ENCODE results near the gene AKAP1.

DNA sequence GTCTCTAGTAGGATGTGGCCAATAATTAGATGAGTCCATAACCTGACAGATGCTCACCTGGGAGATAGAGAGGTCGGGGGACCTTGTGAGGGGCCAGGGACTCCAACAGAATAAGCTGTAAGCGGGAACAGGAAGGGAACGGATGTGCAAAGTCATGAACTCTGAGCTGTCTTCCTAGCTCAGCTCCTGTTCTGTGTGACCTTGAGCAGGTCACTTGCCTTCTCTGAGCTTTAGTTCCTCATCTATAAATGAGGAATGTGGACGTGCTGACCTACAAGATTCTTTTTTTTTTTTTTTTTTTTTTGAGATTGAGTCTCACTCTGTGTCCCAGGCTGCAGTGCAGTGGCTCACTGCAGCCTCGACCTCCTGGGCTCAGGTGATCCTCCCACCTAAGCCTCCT, 58.9 kb downstream of the AKAP1 start:
- TF ChIP-seq EZH2 (IDR thresholded peaks at IDR 0.05; ENCODE audit: low read length): no peak
- TF ChIP-seq, protein P1, sequence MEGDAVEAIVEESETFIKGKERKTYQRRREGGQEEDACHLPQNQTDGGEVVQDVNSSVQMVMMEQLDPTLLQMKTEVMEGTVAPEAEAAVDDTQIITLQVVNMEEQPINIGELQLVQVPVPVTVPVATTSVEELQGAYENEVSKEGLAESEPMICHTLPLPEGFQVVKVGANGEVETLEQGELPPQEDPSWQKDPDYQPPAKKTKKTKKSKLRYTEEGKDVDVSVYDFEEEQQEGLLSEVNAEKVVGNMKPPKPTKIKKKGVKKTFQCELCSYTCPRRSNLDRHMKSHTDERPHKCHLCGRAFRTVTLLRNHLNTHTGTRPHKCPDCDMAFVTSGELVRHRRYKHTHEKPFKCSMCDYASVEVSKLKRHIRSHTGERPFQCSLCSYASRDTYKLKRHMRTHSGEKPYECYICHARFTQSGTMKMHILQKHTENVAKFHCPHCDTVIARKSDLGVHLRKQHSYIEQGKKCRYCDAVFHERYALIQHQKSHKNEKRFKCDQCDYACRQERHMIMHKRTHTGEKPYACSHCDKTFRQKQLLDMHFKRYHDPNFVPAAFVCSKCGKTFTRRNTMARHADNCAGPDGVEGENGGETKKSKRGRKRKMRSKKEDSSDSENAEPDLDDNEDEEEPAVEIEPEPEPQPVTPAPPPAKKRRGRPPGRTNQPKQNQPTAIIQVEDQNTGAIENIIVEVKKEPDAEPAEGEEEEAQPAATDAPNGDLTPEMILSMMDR (optimal IDR thresholded peaks at IDR 0.05 in 1 of 3, IDR thresholded peaks at IDR 0.05 in 1 of 3, conservative IDR thresholded peaks at IDR 0.05 in 1 of 3; ENCODE audit: extremely low read depth in 1 of 3, insufficient read depth in 2 of 3, low read length in 3 of 3): no peak
